ENCODE data around the gene MESD. TPM values are rescaled to one million over a fixed set of nuclear protein-coding genes. Genes with fewer than 3 reads are reported as not detected.

MESD gene
- total RNA-seq, 4 donors from 2014 or later, result 20.3 to 48.7 (median 27.1) TPM

GRCh38 chr15:81000624-81001151 is 11.1 kb upstream of the MESD start, which contains the start of gene TLNRD1:
TLNRD1 (plus strand) TSS chr15:81000923; CDS start chr15:81002272, 1,349 bp downstream.
- peaks cover 0 to 4% (median 0%) of the 10 kb centered on the region in 3 donors for H3K36me3 ChIP-seq
- TF ChIP-seq CTCF (IDR thresholded peaks at IDR 0.05) (no peak), POLR2A (IDR thresholded peaks at IDR 0.05) (peak; percentile 83 to 93)
- peak; percentile 86 to 96 (median 93) for DNase-seq
- peak within 1 kb of the TSS; percentile 71 to 95 (median 81) for H3K4me3 ChIP-seq
- H3K27me3 ChIP-seq, result no peaks in the 10 kb centered on the region
- peaks cover 0 to 23% (median 7%) of the 10 kb centered on the region in 4 donors for H3K4me1 ChIP-seq
- H3K9me3 ChIP-seq, result no peaks in the 10 kb centered on the region
- H3K27ac ChIP-seq, result peak within 1 kb of the TSS; percentile 92 to 99 (median 98)

- Histone ChIP-seq H3K9me3 (no peaks in the 10 kb centered on the region), H3K4me1 (peaks cover 0 to 18% (median 7%) of the 10 kb centered on the region in 4 donors), H3K4me3 (peak overlapping the region; percentile 71 to 95 (median 81)), H3K27ac (peak overlapping the region; percentile 92 to 99 (median 98)), H3K36me3 (peaks cover 0 to 4% (median 0%) of the 10 kb centered on the region in 3 donors), H3K27me3 (no peaks in the 10 kb centered on the region)
- DNase-seq, result no peak
- TF ChIP-seq POLR2A (IDR thresholded peaks at IDR 0.05), result no peak
- TF ChIP-seq CTCF (IDR thresholded peaks at IDR 0.05), result no peak
These were observed 10.6 kb upstream of the MESD start for GRCh38 chr15:81000144-81000623.

GRCh38 chr15:80999623-81000036 is 10.0 kb upstream of the MESD start:
- Histone ChIP-seq H3K4me3 (peak overlapping the region; percentile 71 to 95 (median 81)), H3K36me3 (peaks cover 0 to 4% (median 0%) of the 10 kb centered on the region in 3 donors), H3K27me3 (no peaks in the 10 kb centered on the region), H3K9me3 (no peaks in the 10 kb centered on the region), H3K4me1 (peaks cover 0 to 17% (median 7%) of the 10 kb centered on the region in 4 donors), H3K27ac (peak overlapping the region; percentile 92 to 99 (median 98))
- peak; percentile 60 to 84 (median 78) for DNase-seq
- TF ChIP-seq POLR2A (IDR thresholded peaks at IDR 0.05), result peak in 1 of 2 donors; percentile 32
- TF ChIP-seq CTCF (IDR thresholded peaks at IDR 0.05), result no peak

GRCh38 chr15:80998251-80998650 is 8.6 kb upstream of the MESD start:
- Histone ChIP-seq H3K9me3 (no peaks in the 10 kb centered on the region), H3K27ac (peak overlapping the region in 1 of 4 donors; percentile 6), H3K36me3 (peaks cover 0 to 4% (median 0%) of the 10 kb centered on the region in 3 donors), H3K27me3 (no peaks in the 10 kb centered on the region), H3K4me3 (no peak overlapping the region), H3K4me1 (peaks cover 0 to 13% (median 5%) of the 10 kb centered on the region in 4 donors)
- DNase-seq, result no peak
- TF ChIP-seq CTCF (IDR thresholded peaks at IDR 0.05) (no peak), POLR2A (IDR thresholded peaks at IDR 0.05) (no peak)

GRCh38 chr15:80997692-80998091 is 8.1 kb upstream of the MESD start:
- Histone ChIP-seq H3K9me3 (no peaks in the 10 kb centered on the region), H3K4me1 (peaks cover 0 to 7% (median 3%) of the 10 kb centered on the region in 4 donors), H3K27ac (no peak overlapping the region), H3K27me3 (no peaks in the 10 kb centered on the region), H3K36me3 (peaks cover 0 to under 1% (median 0%) of the 10 kb centered on the region in 3 donors), H3K4me3 (no peak overlapping the region)
- TF ChIP-seq POLR2A (IDR thresholded peaks at IDR 0.05), result no peak
- TF ChIP-seq CTCF (IDR thresholded peaks at IDR 0.05), result no peak
- no peak for DNase-seq

Measured in Peyer's patch (tissue), 4 donors.